AG04449 (cell line): Measurements from ENCODE around the gene NMUR1.

ENCODE experiments used
- CTCF ChIA-PET: fragments of 350-600 bp; formaldehyde crosslinking; extraction: SDS; loops from one replicate; lab custom pipeline; 2021; ENCODE audit warnings: antibody characterized with exemption; lab: Yijun Ruan, JAX
- POLR2A ChIA-PET: fragments of 400-600, 350-600 bp; formaldehyde crosslinking; extraction: SDS; loops from one replicate; lab custom pipeline; 2020; ENCODE audit warnings: antibody characterized with exemption, inconsistent platforms; lab: Yijun Ruan, JAX
- DNase-seq: peaks from one replicate; pipeline ENCODE4 v3.0.0-alpha.2; 2010; ENCODE audit warnings: low read depth, low spot score
- H3K4me3 ChIP-seq: 2 replicates; pipeline ENCODE4 v1.5.1; 2011; ENCODE audit warnings: low read depth, mild to moderate bottlenecking, control low read depth, low read length
- TF ChIP-seq, protein P1 (sequence below): IDR thresholded peaks from one replicate; pipeline ENCODE4 v1.5.1; 2011; ENCODE audit warnings: mild to moderate bottlenecking, moderate library complexity, low read length, control low read depth, inconsistent platforms; ENCODE audit not compliant: insufficient read depth; ENCODE audit errors: missing control alignments

Gene NMUR1

DNA sequence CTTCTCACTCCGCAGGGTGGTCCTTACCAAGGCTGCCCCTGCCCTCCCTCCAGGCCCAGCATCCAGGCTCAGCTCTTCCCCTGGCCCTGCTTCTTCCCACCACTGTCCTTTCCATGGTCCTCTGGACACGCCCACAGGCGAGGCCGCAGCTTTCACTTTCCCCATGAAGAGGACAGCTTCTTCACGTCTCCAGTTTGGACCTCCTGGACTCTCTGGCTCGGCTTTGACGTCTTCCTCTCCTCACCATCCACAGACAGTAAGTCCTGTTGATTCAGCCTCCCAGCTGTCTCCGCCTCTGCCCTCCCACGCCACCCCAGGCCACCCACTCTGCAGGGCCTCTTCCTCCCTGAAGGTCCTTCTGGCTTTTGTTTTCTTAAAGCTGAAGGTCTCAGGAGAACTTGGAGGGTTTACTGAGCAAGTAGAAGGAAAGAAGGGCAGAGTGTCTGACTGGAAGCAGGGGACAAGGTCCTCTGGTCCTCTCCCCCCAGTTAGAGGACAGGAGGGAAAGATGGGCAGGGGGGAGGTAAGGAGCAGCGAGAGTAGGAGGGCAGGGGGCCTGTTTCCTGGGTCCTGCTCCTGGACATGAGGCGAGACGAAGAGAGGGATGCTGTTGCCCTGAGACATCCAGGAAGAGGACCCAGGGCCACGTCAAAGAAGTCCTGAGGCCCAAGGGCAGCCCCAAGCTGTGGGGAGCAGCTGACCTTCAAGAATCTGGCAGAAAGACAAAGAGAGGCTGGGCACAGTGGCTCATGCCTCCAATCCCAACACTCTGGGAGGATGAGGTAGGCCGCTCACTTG, 24.7 kb upstream of the NMUR1 start:
- no peak overlapping the region; the same call in 1 of the 2 replicates for H3K4me3 ChIP-seq

DNA sequence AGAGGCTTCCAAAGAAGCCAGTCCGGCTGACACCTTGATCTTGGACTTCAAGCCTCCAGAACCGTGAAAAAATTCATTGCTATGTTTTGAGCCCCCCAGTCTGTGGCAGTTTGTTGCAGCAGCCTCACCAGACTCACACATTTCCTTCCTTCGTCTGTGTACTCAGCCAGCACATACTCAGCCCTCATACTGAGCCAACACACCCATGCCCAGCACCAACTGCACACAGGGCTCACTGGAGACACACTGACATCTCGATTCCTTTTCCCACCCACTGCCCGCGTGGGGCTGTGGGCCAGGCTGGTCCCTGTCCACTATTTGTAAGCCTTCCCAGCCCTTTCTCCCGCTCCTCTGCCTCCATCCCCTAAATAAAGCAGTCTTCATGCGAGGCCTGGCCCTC, 24.1 kb upstream of the NMUR1 start:
- CTCF ChIA-PET = interaction anchor here (1.1 to 5.4 kb wide), 9 partner anchors 8 to 72 kb away, joined by 3 to 127 read pairs (median 6); no protein-coding TSS in a partner anchor
- TF ChIP-seq, protein P1, sequence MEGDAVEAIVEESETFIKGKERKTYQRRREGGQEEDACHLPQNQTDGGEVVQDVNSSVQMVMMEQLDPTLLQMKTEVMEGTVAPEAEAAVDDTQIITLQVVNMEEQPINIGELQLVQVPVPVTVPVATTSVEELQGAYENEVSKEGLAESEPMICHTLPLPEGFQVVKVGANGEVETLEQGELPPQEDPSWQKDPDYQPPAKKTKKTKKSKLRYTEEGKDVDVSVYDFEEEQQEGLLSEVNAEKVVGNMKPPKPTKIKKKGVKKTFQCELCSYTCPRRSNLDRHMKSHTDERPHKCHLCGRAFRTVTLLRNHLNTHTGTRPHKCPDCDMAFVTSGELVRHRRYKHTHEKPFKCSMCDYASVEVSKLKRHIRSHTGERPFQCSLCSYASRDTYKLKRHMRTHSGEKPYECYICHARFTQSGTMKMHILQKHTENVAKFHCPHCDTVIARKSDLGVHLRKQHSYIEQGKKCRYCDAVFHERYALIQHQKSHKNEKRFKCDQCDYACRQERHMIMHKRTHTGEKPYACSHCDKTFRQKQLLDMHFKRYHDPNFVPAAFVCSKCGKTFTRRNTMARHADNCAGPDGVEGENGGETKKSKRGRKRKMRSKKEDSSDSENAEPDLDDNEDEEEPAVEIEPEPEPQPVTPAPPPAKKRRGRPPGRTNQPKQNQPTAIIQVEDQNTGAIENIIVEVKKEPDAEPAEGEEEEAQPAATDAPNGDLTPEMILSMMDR = no peak
- POLR2A ChIA-PET = no interaction called here
- no peak overlapping the region; the same call in 1 of the 2 replicates for H3K4me3 ChIP-seq
- DNase-seq = no peak

More for the DNA sequence above, 24.7 kb upstream of the NMUR1 start:
- TF ChIP-seq, protein P1 = no peak
- no peak for DNase-seq
- ChIA-PET POLR2A (no interaction called here), CTCF (interaction anchor here (1.1 to 5.4 kb wide), 11 partner anchors 8 to 91 kb away, joined by 3 to 127 read pairs (median 4); partner anchors contain the start of gene NCL)

DNA sequence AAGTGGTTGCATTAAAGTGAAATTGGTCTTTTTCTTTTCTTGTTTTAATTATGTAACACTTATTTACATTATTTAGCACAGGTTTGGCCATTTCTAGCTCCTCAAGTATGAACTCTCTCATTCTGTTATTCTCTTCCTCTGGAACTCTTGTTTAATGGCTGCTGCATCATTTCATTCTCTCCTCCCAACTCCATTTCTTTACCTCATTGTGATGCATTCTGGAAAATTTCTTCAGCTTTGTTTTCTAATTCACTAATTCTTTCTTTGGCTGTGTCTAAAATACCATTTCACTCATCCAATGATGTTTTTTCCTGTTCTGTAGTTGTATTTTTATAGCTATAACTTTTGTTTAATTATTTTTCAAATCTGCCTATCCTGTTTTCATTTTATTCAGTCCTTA, 22.5 kb upstream of the NMUR1 start:
- CTCF ChIA-PET = interaction anchor here (1.0 to 7.1 kb wide), 10 partner anchors 10 to 70 kb away, joined by 3 to 47 read pairs (median 5); partner anchors contain the start of gene NMUR1

DNA sequence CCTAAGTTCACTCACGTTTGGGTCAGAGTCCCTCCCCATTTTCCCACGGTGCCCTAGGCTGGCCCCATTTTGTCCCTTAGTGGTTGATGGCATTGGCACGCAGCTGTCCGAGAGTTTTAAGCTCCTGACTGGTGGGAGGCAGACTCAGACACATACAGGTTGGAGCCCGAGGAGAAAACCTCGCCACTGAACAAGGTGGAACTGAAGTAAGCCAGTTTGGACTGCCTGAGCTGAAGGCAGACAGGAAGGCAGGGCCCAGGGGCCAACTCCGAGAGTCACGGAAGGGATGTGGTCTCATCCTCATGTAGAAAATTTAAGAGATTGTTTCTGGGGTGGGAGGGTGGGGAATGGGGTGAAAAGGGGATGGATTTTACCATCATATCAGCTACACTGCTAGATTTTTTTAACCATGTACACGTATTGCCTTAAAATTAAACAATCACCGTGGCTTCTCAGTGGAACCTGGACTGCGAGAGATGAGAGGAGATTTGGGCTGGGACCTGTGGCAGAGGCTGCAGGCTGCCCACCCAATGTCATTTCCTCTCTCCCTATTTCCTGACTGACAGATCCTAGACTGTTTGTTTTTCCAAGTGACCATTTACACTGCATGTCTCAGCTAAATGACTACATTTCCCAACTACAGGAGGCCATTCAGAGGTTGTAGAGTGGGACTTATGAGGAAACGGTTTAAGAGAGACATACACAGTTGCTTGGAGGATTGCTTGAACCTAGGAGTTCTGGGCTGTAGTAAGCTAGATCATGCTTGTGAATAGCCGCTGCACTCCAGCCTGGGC, 19.4 kb upstream of the NMUR1 start:
- TF ChIP-seq, protein P1 = no peak
- ChIA-PET CTCF (interaction anchor here (1.0 to 7.1 kb wide), 3 partner anchors 13 to 67 kb away, joined by 3 to 47 read pairs (median 4); no protein-coding TSS in a partner anchor), POLR2A (no interaction called here)
- H3K4me3 ChIP-seq = no peak overlapping the region
- DNase-seq = no peak

More for the DNA sequence above, 22.5 kb upstream of the NMUR1 start:
- POLR2A ChIA-PET = no interaction called here
- no peak overlapping the region for H3K4me3 ChIP-seq
- TF ChIP-seq, protein P1 = no peak
- no peak for DNase-seq

DNA sequence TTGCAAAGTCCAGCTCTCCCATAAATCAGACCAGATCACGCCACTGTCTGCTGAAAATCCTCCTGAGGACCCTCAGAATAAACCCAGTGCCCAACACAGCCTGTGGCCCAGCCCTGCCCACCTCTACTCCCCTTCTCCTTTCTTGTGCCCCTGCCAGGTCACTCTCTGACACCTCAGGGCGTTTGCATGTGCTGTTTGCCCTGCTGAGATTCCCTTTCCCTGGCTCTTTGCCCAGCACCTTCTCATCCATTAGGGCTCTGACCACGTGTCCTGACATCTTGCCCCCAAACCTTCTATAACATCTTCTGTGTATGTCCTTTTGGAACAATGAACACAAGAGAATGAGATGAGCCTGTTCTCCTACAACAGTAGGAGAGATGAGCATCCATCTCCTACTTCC, 18.5 kb upstream of the NMUR1 start:
- no peak for DNase-seq
- H3K4me3 ChIP-seq = no peak overlapping the region
- CTCF ChIA-PET = interaction anchor here (2.7 to 7.1 kb wide), 2 partner anchors 9 to 14 kb away, joined by 14 to 47 read pairs; no protein-coding TSS in a partner anchor
- TF ChIP-seq, protein P1 = no peak
- POLR2A ChIA-PET = no interaction called here
